LNCaP clone FGC (cell line): Measurements from ENCODE around the gene ITGAE.

ENCODE experiments used
- DNase-seq: peaks from one replicate; pipeline ENCODE4 v3.0.0-alpha.2; 2011; ENCODE audit warnings: low read depth
- H3K4me3 ChIP-seq: 2 replicates; pipeline ENCODE4 v1.5.1; 2011; ENCODE audit warnings: mild to moderate bottlenecking, low read depth, low read length, control low read depth
- CTCF ChIP-seq: IDR thresholded peaks from 2 replicates; pipeline ENCODE4 v1.5.1; 2012; ENCODE audit warnings: mild to moderate bottlenecking; ENCODE audit not compliant: control insufficient read depth, insufficient read depth; ENCODE audit errors: extremely low read depth

Gene ITGAE

DNA sequence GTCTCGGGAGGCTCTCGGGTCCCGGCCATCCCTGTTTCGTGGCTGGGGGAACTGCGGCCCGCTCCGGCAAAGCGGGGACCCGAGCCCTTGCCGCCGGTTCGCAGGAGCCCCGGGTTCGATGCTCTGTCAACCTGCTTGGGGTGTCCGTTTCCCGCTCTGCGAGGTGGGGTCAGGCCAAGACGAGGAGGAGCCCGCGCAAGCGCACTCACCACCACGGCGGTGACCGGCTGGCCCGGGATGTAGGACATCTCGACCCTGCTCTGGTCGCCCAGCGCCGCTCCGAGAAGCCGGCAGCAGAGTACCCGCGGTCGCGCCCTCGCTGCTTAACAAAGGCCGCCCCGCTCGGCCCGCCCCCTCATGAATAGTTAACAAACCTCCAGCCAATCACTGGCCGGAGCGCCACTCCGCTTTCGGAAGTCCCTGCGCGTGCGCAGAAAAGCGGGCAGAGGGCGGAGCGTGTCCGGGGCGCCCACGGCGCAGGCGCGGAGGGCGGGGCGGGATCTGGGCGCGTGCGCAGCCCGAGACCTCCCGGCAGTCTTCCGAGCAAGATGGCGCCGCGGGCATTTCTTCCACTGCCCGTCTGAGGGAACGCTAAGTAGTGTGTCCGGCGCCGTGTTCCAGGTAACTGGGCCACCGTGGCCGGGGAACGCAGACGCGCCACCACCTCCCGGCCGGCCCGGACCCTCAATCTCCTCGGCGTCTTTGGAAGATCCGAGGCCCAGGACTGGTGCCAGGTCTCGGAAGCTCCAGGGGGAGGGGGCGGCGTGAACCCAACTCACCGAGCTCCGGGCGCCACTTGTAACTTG, 132.5 kb downstream of the ITGAE start, which contains the start of the genes EMC6 and TAX1BP3:
Gene EMC6, plus strand, starts transcription at position 534 of the 806 bp plus-strand sequence. CDS start 335 bp downstream, outside the sequence.
Gene TAX1BP3, minus strand, starts transcription at position 300 of the 806 bp plus-strand sequence. Its CDS starts 52 bp downstream, at position 248.
- no peak for TF ChIP-seq CTCF
- peak; percentile 86 for DNase-seq
- peak within 1 kb of the TSS; percentile 95 for H3K4me3 ChIP-seq

DNA sequence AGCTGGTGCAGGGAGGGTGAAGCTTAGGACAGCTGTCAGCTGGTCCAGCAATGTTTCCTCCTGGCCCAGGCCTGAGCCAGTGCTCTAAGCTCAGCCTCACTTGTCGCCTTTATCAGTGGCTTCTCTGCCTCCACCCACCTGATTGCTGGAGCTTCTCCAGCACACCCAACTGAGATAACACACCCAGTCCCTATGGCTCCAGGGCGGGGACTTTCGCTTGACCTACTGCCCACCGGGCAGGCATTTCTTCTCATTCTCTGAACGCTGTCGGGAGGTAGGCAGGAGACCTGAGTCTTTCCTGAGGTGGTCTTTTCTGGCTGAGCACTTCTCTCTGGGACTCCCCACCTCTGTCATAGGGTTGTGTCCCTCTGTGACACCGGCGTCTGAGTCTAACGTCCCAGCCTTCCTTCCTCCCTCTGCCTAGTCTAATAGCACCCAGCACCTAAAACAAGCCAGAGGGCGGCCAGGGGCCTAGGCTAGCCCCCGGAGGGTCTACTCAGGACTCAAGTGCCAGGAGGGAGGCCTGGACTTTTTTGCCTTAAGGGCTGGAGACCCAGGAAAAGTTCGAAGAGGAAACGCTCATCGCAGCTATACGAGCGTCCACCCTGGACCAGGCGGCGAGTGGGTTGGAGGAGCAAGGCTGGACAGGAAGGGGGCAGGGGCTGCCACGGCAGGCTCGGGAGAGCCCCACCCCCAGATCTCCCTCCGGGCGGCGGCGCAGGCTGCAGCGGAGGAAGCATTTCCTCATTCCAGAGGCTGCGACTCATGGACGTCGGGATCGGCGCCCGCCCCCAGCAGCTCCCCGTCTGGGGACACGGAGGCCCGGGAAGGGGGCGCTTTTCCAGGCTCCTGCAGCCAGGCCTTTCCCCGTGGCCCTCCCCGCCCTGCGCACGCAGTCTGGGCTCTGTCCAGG, 133.4 kb downstream of the ITGAE start:
- no peak for TF ChIP-seq CTCF
- peak overlapping the region; percentile 95 for H3K4me3 ChIP-seq
- peak; percentile 65 for DNase-seq

DNA sequence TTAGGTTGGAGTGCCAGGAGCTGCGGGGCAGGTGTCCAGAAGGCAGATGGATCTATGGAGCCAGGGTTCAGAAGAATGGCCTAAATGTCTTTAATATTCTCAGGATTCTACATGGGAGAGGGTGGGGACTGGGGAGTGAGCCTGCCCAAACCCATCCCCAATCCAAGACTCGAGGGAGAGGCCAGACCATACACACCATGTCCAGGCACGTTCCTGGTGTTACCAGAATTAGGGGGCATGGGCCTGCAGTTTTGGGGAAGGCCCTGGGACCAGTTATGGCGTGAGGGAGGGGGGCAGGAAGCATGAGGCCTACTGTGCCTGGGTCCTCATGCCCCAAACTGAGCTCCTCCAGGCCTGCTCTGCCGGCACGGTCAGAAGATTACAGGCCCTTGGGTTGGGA, 134.5 kb downstream of the ITGAE start:
- peak overlapping the region; percentile 95 for H3K4me3 ChIP-seq
- DNase-seq: no peak
- TF ChIP-seq CTCF: no peak

GRCh38 chr17:3665834-3666233, 135.2 kb downstream of the ITGAE start:
- DNase-seq: no peak
- TF ChIP-seq CTCF: no peak
- peak overlapping the region; percentile 30 for H3K4me3 ChIP-seq
